ENCODE results near the gene SFXN1. TPM values are rescaled to one million over a fixed set of nuclear protein-coding genes. Genes with fewer than 3 reads are reported as not detected.

Gene SFXN1
- total RNA-seq, 1 donor = 40.9 TPM

DNA sequence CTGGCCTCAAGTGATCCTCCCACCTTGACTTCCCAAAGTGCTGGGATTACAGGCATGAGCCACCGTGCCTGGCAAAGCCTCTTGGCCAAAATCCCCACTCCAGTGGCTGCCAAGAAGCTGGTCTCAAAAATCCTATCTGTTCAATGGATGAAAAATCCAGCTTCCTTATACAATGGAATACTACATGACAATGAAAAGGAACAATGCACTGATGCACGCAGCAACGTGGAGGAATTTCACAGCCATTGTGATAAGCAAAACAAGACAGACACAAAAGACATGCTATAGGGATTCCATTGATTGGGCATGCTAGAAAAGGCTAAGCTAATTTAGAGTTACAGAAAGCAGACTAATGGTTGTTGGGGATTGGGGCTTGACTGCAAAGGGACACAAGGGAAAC is 13.1 kb upstream of the SFXN1 start:
- no peak overlapping the region for H3K4me3 ChIP-seq (ENCODE audit: insufficient read depth, low read length)
- no peaks in the 10 kb centered on the region for H3K9me3 ChIP-seq (ENCODE audit: low read depth, low read length)
- no peaks in the 10 kb centered on the region for H3K36me3 ChIP-seq (ENCODE audit: insufficient read depth, low read length)
- no peak overlapping the region for H3K4me2 ChIP-seq (ENCODE audit: insufficient read depth, low read length)
- DNase-seq (ENCODE audit: insufficient read length, low spot score, missing footprints) = no peak
- no peaks in the 10 kb centered on the region for H3K4me1 ChIP-seq (ENCODE audit: insufficient read depth, low read length)
- no peaks in the 10 kb centered on the region for H4K20me1 ChIP-seq (ENCODE audit: insufficient read depth, low read length)
- H3K27me3 ChIP-seq (ENCODE audit: insufficient read depth, low read length) = peaks cover 5% of the 10 kb centered on the region
- no peak overlapping the region for H2AFZ ChIP-seq (ENCODE audit: low read length)
- TF ChIP-seq CTCF (IDR thresholded peaks at IDR 0.05; ENCODE audit: extremely low read depth, low read depth, low read length) = no peak
- no peaks in the 10 kb centered on the region for H3K79me2 ChIP-seq (ENCODE audit: insufficient read depth, low read length)
- H3K27ac ChIP-seq (ENCODE audit: low read depth, low read length) = no peak overlapping the region

GRCh38 chr5:175466700-175467318 is 11.6 kb upstream of the SFXN1 start:
- Histone ChIP-seq H3K4me1 (ENCODE audit: insufficient read depth, low read length) (no peaks in the 10 kb centered on the region), H3K27ac (ENCODE audit: low read depth, low read length) (no peak overlapping the region), H2AFZ (ENCODE audit: low read length) (no peak overlapping the region), H3K4me3 (ENCODE audit: insufficient read depth, low read length) (no peak overlapping the region), H3K4me2 (ENCODE audit: insufficient read depth, low read length) (no peak overlapping the region), H3K79me2 (ENCODE audit: insufficient read depth, low read length) (no peaks in the 10 kb centered on the region), H3K27me3 (ENCODE audit: insufficient read depth, low read length) (peaks cover 5% of the 10 kb centered on the region), H4K20me1 (ENCODE audit: insufficient read depth, low read length) (no peaks in the 10 kb centered on the region), H3K9me3 (ENCODE audit: low read depth, low read length) (no peaks in the 10 kb centered on the region), H3K36me3 (ENCODE audit: insufficient read depth, low read length) (no peaks in the 10 kb centered on the region)
- TF ChIP-seq CTCF (IDR thresholded peaks at IDR 0.05; ENCODE audit: extremely low read depth, low read depth, low read length) = no peak
- peak; percentile 44 for DNase-seq (ENCODE audit: insufficient read length, low spot score, missing footprints)

GRCh38 chr5:175467983-175468690 is 10.2 kb upstream of the SFXN1 start:
- Histone ChIP-seq H3K4me3 (ENCODE audit: insufficient read depth, low read length) (no peak overlapping the region), H4K20me1 (ENCODE audit: insufficient read depth, low read length) (no peaks in the 10 kb centered on the region), H3K9me3 (ENCODE audit: low read depth, low read length) (no peaks in the 10 kb centered on the region), H3K4me2 (ENCODE audit: insufficient read depth, low read length) (no peak overlapping the region), H2AFZ (ENCODE audit: low read length) (no peak overlapping the region), H3K27me3 (ENCODE audit: insufficient read depth, low read length) (peaks cover 5% of the 10 kb centered on the region), H3K79me2 (ENCODE audit: insufficient read depth, low read length) (no peaks in the 10 kb centered on the region), H3K36me3 (ENCODE audit: insufficient read depth, low read length) (no peaks in the 10 kb centered on the region), H3K27ac (ENCODE audit: low read depth, low read length) (no peak overlapping the region), H3K4me1 (ENCODE audit: insufficient read depth, low read length) (no peaks in the 10 kb centered on the region)
- no peak for TF ChIP-seq CTCF (IDR thresholded peaks at IDR 0.05; ENCODE audit: extremely low read depth, low read depth, low read length)
- DNase-seq (ENCODE audit: insufficient read length, low spot score, missing footprints) = no peak

GRCh38 chr5:175468892-175469291 is 9.5 kb upstream of the SFXN1 start:
- Histone ChIP-seq H3K4me1 (ENCODE audit: insufficient read depth, low read length) (no peaks in the 10 kb centered on the region), H3K9me3 (ENCODE audit: low read depth, low read length) (no peaks in the 10 kb centered on the region), H3K27me3 (ENCODE audit: insufficient read depth, low read length) (peaks cover 6% of the 10 kb centered on the region), H3K36me3 (ENCODE audit: insufficient read depth, low read length) (no peaks in the 10 kb centered on the region), H3K4me3 (ENCODE audit: insufficient read depth, low read length) (no peak overlapping the region), H2AFZ (ENCODE audit: low read length) (no peak overlapping the region), H3K27ac (ENCODE audit: low read depth, low read length) (no peak overlapping the region), H3K79me2 (ENCODE audit: insufficient read depth, low read length) (no peaks in the 10 kb centered on the region), H3K4me2 (ENCODE audit: insufficient read depth, low read length) (no peak overlapping the region), H4K20me1 (ENCODE audit: insufficient read depth, low read length) (no peaks in the 10 kb centered on the region)
- DNase-seq (ENCODE audit: insufficient read length, low spot score, missing footprints) = no peak
- TF ChIP-seq CTCF (IDR thresholded peaks at IDR 0.05; ENCODE audit: extremely low read depth, low read depth, low read length) = no peak

All from osteoblast (primary cell).